HepG2 (cell line): ENCODE measurements around the gene STK39. TPM values are rescaled to one million over a fixed set of nuclear protein-coding genes. Genes with fewer than 3 reads are reported as not detected.

Source experiments
- polyA plus RNA-seq, 8 experiments: library from polyadenylated mRNA; depleted of rRNA in 3 of 8; stranded (reverse) in 7 of 8; unstranded in 1 of 8; fragments of >200 nt; fragmentation: Illumina TruSeq in 4 of 8; extraction: Trizol in 4 of 8; gene quantifications; 2 replicates each; pipeline versions ENCODE4 v1.2.1 to v1.2.3, GENCODE V29; 2011 to 2016; ENCODE audit warnings: low read depth in 4 of 8, missing spikeins in 1 of 8, mixed read lengths in 1 of 8; ENCODE audit not compliant: insufficient read depth in 1 of 8
- small RNA-seq, 3 experiments: library from RNA; depleted of rRNA; stranded (forward); fragments of <200 nt; gene quantifications; one replicate each; pipeline ENCODE3, GENCODE V24; 2012; ENCODE audit warnings: low read depth in 2 of 3, low replicate concordance in 1 of 3; ENCODE audit not compliant: insufficient read length in 3 of 3, insufficient read depth in 2 of 3
- total RNA-seq, 5 experiments: library from RNA; depleted of rRNA; stranded (reverse); fragments of >200 nt; fragmentation: Illumina TruSeq; extraction: Trizol; gene quantifications; 2 replicates each; pipeline ENCODE4 v1.2.3, GENCODE V29; 2016; ENCODE audit warnings: low read depth in 1 of 5

STK39 gene
- total and polyA plus RNA-seq, 2 of the 13 experiments (the other 11 are each of a cell fraction or from before 2014, with no cell fraction given): 27.3 to 38.4 TPM

Small RNA genes within 50 kb of the gene (small RNA-seq; reads per million reads assigned to genes)
- 25.1 to 60.2 (median 28.5) reads per million in 3 experiments for gene AC067940.1

Other genes with a start within 250 kb of the STK39 start
- 17.3 and 20.3 TPM in 2 replicates for gene CERS6, start 208.7 kb upstream of the STK39 start, total RNA-seq (2016; rRNA removed; fragmentation: Illumina TruSeq; extraction: Trizol)
- gene CERS6, start 208.7 kb upstream of the STK39 start, polyA plus RNA-seq (2011; rRNA removed): 8.6 and 10.1 TPM in 2 replicates